ENCODE data around the gene GPR33. TPM values are rescaled to one million over a fixed set of nuclear protein-coding genes. Genes with fewer than 3 reads are reported as not detected.

Gene GPR33
- total and polyA plus RNA-seq, 10 of the 15 experiments (the other 5 are each of a cell fraction or from before 2014, with no cell fraction given), result not detected

GRCh38 chr14:31456841-31457664 is 30.8 kb downstream of the GPR33 start, which contains the start of gene DTD2 (continued):
- TF ChIP-seq EZH2 (IDR thresholded peaks at IDR 0.05; ENCODE audit: borderline replicate concordance, control insufficient read depth, low read depth, low read length), result no peak
- peak; percentile 92 for TF ChIP-seq MXI1 (IDR thresholded peaks at IDR 0.05; ENCODE audit: low read depth, low read length)
- no peak for TF ChIP-seq SMAD1 (IDR thresholded peaks at IDR 0.05; ENCODE audit: low read depth, partially characterized antibody)
- peak; percentile 33; the same call in 1 of the 2 replicates for TF ChIP-seq PML (IDR thresholded peaks at IDR 0.05; ENCODE audit: low read length)
- no peak for TF ChIP-seq SREBF2 (IDR thresholded peaks at IDR 0.05; ENCODE audit: low read length)
- TF ChIP-seq IKZF1 (conservative IDR thresholded peaks at IDR 0.05), result peak; percentile 61
- TF ChIP-seq RAD21 (IDR thresholded peaks at IDR 0.05; ENCODE audit: insufficient read depth, low read depth, low read length), result no peak
- TF ChIP-seq USF2 (IDR thresholded peaks at IDR 0.05; ENCODE audit: borderline replicate concordance, low read depth, low read length), result no peak
- no peak for TF ChIP-seq STAT3 (IDR thresholded peaks at IDR 0.05; ENCODE audit: low read depth, low read length)
- peak; percentile 80 for TF ChIP-seq SMARCA5 (IDR thresholded peaks at IDR 0.05)
- TF ChIP-seq MAX (IDR thresholded peaks at IDR 0.05; ENCODE audit: low read depth, low read length), result peak; percentile 70; the same call in 1 of the 2 replicates
- no peak for TF ChIP-seq ZBED1 (IDR thresholded peaks at IDR 0.05; ENCODE audit: borderline replicate concordance)
- TF ChIP-seq E2F8 (IDR thresholded peaks at IDR 0.05; ENCODE audit: low read depth, partially characterized antibody), result no peak
- no peak for TF ChIP-seq BCLAF1 (IDR thresholded peaks at IDR 0.05)
- peak; percentile 18; the same call in 1 of the 2 replicates for TF ChIP-seq CBX5 (IDR thresholded peaks at IDR 0.05; ENCODE audit: low read depth)
- no peak for TF ChIP-seq TARDBP (IDR thresholded peaks at IDR 0.05; ENCODE audit: borderline replicate concordance)
- TF ChIP-seq SUPT20H (IDR thresholded peaks at IDR 0.05; ENCODE audit: borderline replicate concordance, control insufficient read depth, low read depth, low read length), result no peak
- peak; percentile 85; the same call in 1 of the 2 replicates for TF ChIP-seq LARP7 (IDR thresholded peaks at IDR 0.05)
- TF ChIP-seq ZBTB4 (CRISPR knock-in tag; IDR thresholded peaks at IDR 0.05), result no peak
- no peak for TF ChIP-seq ZNF274 (IDR thresholded peaks at IDR 0.05; ENCODE audit: insufficient read depth, insufficient read length)

Measured in GM12878 (cell line).